Smooth muscle cell (in vitro differentiated cells): ENCODE results near the gene HM13. TPM values are rescaled to one million over a fixed set of nuclear protein-coding genes. Genes with fewer than 3 reads are reported as not detected.
"Not testable (repeated sequence)": the region's sequence is repeated elsewhere in the genome, so short reads cannot be mapped to it uniquely, and the experiment has no call there.

Source experiments
- DNase-seq: peaks from one replicate; lab custom pipeline; 2025; ENCODE audit not compliant: unreplicated experiment; lab: John Stamatoyannopoulos, UW
- H2AFZ ChIP-seq: fragments of 200-600 bp; sonication (generic); 2 replicates; pipeline ENCODE4 v1.6.0; 2016; ENCODE audit warnings: antibody characterized with exemption, low read depth, mild to moderate bottlenecking
- H3F3A ChIP-seq: fragments of 200-600 bp; sonication (generic); 2 replicates; pipeline ENCODE4 v1.6.0; 2017; ENCODE audit warnings: antibody characterized with exemption, low read depth
- H3K27ac ChIP-seq: fragments of 200-600 bp; sonication (generic); 2 replicates; pipeline ENCODE4 v1.5.1; 2016; ENCODE audit warnings: low read depth, mild to moderate bottlenecking
- H3K27me3 ChIP-seq: fragments of 200-600 bp; sonication (generic); 2 replicates; pipeline ENCODE4 v1.6.1; 2016; ENCODE audit warnings: low read depth, mild to moderate bottlenecking
- H3K36me3 ChIP-seq: fragments of 200-600 bp; sonication (generic); 2 replicates; pipeline ENCODE4 v1.5.1; 2016; ENCODE audit warnings: low read depth
- H3K4me1 ChIP-seq: fragments of 200-600 bp; sonication (generic); 2 replicates; pipeline ENCODE4 v1.5.1; 2016; ENCODE audit warnings: low read depth
- H3K4me2 ChIP-seq: fragments of 200-600 bp; sonication (generic); 2 replicates; pipeline ENCODE4 v1.6.0; 2016; ENCODE audit warnings: mild to moderate bottlenecking
- H3K4me3 ChIP-seq: fragments of 200-600 bp; sonication (generic); 2 replicates; pipeline ENCODE4 v1.5.1; 2016; ENCODE audit warnings: mild to moderate bottlenecking
- H3K79me2 ChIP-seq: fragments of 200-600 bp; sonication (generic); 2 replicates; pipeline ENCODE4 v1.6.0; 2016; ENCODE audit warnings: low read depth, mild to moderate bottlenecking
- H3K9ac ChIP-seq: fragments of 200-600 bp; sonication (generic); 2 replicates; pipeline ENCODE4 v1.6.0; 2016; ENCODE audit warnings: low read depth
- H3K9me3 ChIP-seq: fragments of 200-600 bp; sonication (generic); replicated peaks from 2 replicates; pipeline ENCODE4 v1.5.1; 2016; ENCODE audit warnings: low read depth
- H4K20me1 ChIP-seq: fragments of 200-600 bp; sonication (generic); 2 replicates; pipeline ENCODE4 v1.6.0; 2016; ENCODE audit warnings: low read depth
- WGBS: methylation state at CpG from one replicate; pipeline ENCODE4 v1.1.7; 2016; ENCODE audit warnings: low lambda C conversion rate; 5-methylcytosine and 5-hydroxymethylcytosine counted together
- polyA plus RNA-seq: library from polyadenylated mRNA; unstranded; fragments of >200 nt; fragmentation: Nextera tagmentation; extraction: Ambion mirVana; gene quantifications from 2 replicates; pipeline ENCODE4 v1.2.1, GENCODE V29; 2016
- total RNA-seq: library from RNA; depleted of rRNA; stranded (reverse); fragments of >200 nt; gene quantifications from 2 replicates; pipeline ENCODE4 v1.2.3, GENCODE V29; 2014
- TF ChIP-seq, protein P1 (sequence below): fragments of 200-600 bp; sonication (generic); IDR thresholded peaks from 2 replicates; pipeline ENCODE4 v1.5.1; 2017; ENCODE audit warnings: borderline replicate concordance, mild to moderate bottlenecking, antibody characterized with exemption; ENCODE audit not compliant: insufficient read depth, poor library complexity, severe bottlenecking

Gene HM13
- total and polyA plus RNA-seq, 2 experiments from 2014 or later: 210 to 336 TPM

DNA sequence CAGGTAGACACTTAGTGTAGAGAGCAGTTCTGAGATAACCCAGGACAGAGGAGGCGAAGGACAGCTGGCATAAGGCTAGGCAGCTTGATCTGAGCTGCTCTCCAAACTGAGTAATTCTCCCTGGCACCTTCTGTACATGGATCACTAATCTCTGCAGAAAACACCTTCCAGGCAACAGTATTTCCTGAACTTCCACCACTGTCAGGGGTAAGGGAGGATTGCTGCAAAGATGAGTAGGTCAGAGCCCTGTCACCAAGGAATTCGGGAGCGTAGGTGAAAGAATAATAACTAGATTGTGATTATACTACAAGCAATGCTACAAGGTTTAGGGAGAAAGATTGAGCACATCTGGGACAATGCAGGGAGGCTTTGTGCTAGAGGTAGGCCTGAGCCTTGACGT is 1.9 kb downstream of the HM13 start:
- H3F3A ChIP-seq: no peaks in the 10 kb centered on the region
- H2AFZ ChIP-seq: no peak overlapping the region
- TF ChIP-seq, protein P1, sequence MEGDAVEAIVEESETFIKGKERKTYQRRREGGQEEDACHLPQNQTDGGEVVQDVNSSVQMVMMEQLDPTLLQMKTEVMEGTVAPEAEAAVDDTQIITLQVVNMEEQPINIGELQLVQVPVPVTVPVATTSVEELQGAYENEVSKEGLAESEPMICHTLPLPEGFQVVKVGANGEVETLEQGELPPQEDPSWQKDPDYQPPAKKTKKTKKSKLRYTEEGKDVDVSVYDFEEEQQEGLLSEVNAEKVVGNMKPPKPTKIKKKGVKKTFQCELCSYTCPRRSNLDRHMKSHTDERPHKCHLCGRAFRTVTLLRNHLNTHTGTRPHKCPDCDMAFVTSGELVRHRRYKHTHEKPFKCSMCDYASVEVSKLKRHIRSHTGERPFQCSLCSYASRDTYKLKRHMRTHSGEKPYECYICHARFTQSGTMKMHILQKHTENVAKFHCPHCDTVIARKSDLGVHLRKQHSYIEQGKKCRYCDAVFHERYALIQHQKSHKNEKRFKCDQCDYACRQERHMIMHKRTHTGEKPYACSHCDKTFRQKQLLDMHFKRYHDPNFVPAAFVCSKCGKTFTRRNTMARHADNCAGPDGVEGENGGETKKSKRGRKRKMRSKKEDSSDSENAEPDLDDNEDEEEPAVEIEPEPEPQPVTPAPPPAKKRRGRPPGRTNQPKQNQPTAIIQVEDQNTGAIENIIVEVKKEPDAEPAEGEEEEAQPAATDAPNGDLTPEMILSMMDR: no peak
- peaks cover 17% of the 10 kb centered on the region for H3K4me1 ChIP-seq
- no peaks in the 10 kb centered on the region for H3K27me3 ChIP-seq
- H3K79me2 ChIP-seq: peaks cover 69% of the 10 kb centered on the region
- peak overlapping the region; percentile 95 for H3K9ac ChIP-seq
- 96% methylated on average over 4 of the region's 4 CpGs for WGBS
- DNase-seq: no peak
- H4K20me1 ChIP-seq: peaks cover 62% of the 10 kb centered on the region
- no peaks in the 10 kb centered on the region for H3K9me3 ChIP-seq
- peak overlapping the region; percentile 80 for H3K27ac ChIP-seq
- H3K4me2 ChIP-seq: peak overlapping the region; percentile 96
- no peaks in the 10 kb centered on the region for H3K36me3 ChIP-seq
- H3K4me3 ChIP-seq: peak overlapping the region; percentile 83

DNA sequence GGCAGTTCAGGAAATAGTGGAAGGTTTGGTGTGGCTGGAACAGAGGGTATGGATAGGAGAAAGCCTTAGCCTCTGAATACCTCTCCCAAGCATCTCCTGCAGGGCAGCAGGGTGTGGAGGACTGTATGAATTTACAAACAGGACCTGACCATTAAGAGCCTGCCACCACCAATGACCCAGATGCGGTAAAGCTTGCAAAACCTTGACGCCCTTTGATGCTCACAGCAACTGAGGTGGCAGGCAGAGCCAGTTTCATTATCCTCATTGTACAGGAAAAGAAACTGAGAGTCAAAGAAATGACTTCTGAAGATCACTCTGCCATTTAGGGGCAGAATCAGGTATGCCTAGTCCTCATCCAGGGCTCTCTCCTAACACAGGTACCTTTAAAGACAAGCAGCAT is 2.4 kb downstream of the HM13 start:
- WGBS: 86% methylated on average over 2 of the region's 2 CpGs
- Histone ChIP-seq H3K4me3 (no peak overlapping the region), H3K9me3 (no peaks in the 10 kb centered on the region), H4K20me1 (peaks cover 67% of the 10 kb centered on the region), H3K79me2 (peaks cover 74% of the 10 kb centered on the region), H3K4me2 (peak overlapping the region; percentile 96), H3K27ac (peak overlapping the region; percentile 80), H3K27me3 (no peaks in the 10 kb centered on the region), H3K9ac (no peak overlapping the region), H3K4me1 (peaks cover 17% of the 10 kb centered on the region), H2AFZ (no peak overlapping the region), H3F3A (no peaks in the 10 kb centered on the region), H3K36me3 (no peaks in the 10 kb centered on the region)
- no peak for DNase-seq
- TF ChIP-seq, protein P1: no peak

DNA sequence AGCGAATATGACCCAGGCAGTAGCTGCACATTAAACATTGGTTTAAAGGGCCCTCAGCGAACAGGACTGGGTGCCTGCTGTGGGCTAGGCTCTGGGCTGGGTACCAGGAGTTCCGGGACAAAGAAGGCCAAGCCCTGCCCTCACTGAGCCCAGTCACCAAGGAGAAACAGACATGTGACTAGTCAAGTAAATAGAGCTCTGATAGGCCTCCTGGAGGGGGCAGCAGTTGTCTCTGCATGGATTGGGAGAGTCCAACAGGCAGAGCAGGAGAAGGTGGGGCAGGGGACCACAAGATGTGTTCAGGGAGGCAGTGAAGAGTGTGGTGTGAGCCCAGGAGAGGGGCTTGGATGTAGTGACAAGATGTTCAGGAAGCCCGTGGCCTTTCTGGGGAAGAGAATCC is 3.1 kb downstream of the HM13 start:
- peaks cover 74% of the 10 kb centered on the region for H4K20me1 ChIP-seq
- no peaks in the 10 kb centered on the region for H3K36me3 ChIP-seq
- no peaks in the 10 kb centered on the region for H3F3A ChIP-seq
- H2AFZ ChIP-seq: no peak overlapping the region
- peak overlapping the region; percentile 96 for H3K4me2 ChIP-seq
- TF ChIP-seq, protein P1: peak; percentile 19
- no peaks in the 10 kb centered on the region for H3K9me3 ChIP-seq
- H3K9ac ChIP-seq: no peak overlapping the region
- H3K4me1 ChIP-seq: peaks cover 17% of the 10 kb centered on the region
- no peak for DNase-seq
- H3K79me2 ChIP-seq: peaks cover 81% of the 10 kb centered on the region
- 83% methylated on average over 4 of the region's 4 CpGs for WGBS
- H3K4me3 ChIP-seq: no peak overlapping the region
- no peaks in the 10 kb centered on the region for H3K27me3 ChIP-seq
- H3K27ac ChIP-seq: no peak overlapping the region

DNA sequence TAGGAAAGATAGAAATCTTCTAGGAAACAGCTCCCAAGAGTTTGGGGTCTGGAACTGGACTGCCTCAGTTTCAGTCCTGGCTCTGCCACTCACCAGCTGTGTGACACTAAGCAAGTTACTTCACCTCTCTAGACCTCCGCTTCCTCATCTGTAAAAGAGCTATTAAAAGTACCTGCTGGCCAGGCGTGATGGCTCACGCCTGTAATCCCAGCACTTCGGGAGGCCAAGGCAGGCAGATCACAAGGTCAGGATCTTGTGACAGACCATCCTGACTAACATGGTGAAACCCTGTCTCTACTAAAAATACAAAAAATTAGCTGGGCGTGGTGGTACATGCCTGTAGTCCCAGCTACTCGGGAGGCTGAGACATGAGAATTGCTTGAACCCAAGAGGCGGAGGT is 7.0 kb downstream of the HM13 start:
- not testable (repeated sequence) for H3F3A ChIP-seq, H3K4me3 ChIP-seq, H3K9ac ChIP-seq, H3K27me3 ChIP-seq, H3K4me1 ChIP-seq, H3K9me3 ChIP-seq, H2AFZ ChIP-seq, H3K36me3 ChIP-seq, DNase-seq, H3K4me2 ChIP-seq
- 86% methylated on average over 7 of the region's 7 CpGs for WGBS
- peaks cover 100% of the 10 kb centered on the region for H4K20me1 ChIP-seq
- H3K27ac ChIP-seq: peak overlapping the region; percentile 5
- peaks cover 99% of the 10 kb centered on the region for H3K79me2 ChIP-seq
